ENCODE data around the gene CGAS.

The CGAS gene

GRCh38 chr6:73477407-73477806 lies 25.3 kb upstream of the CGAS start:
- Histone ChIP-seq H3K27ac (ENCODE audit: extremely low read depth, low read depth, low read length) (no peak overlapping the region), H3K36me3 (ENCODE audit: control insufficient read depth in 2 of 2, insufficient read depth in 1 of 2, low read length in 2 of 2) (peaks cover 66 to 90% of the 10 kb centered on the region in 2 experiments), H3K9me3 (ENCODE audit: control insufficient read depth, insufficient read depth, low read depth, low read length) (no peaks in the 10 kb centered on the region), H3K4me1 (ENCODE audit: control insufficient read depth, insufficient read depth, low read length) (no peaks in the 10 kb centered on the region), H3K4me3 (ENCODE audit: low read depth, low read length) (no peak overlapping the region)
- no peak for TF ChIP-seq ZNF280D (tag by site-specific recombination; IDR thresholded peaks at IDR 0.05)
- no peak for TF ChIP-seq ZNF274 (IDR thresholded peaks at IDR 0.05; ENCODE audit: low read length)
- TF ChIP-seq ZNF274 (tag by site-specific recombination; IDR thresholded peaks at IDR 0.05; ENCODE audit: borderline replicate concordance), result no peak
- no peak for TF ChIP-seq IKZF3 (tag by site-specific recombination; IDR thresholded peaks at IDR 0.05)
- TF ChIP-seq MEIS1 (CRISPR knock-in tag; IDR thresholded peaks at IDR 0.05; ENCODE audit: borderline replicate concordance), result no peak
- no peak for TF ChIP-seq ZNF660 (tag by site-specific recombination; IDR thresholded peaks at IDR 0.05)
- POLR2A ChIA-PET, result interaction anchor here (0.6 to 1.2 kb wide), 4 partner anchors 8 to 1078 kb away, joined by 3 to 8 read pairs (median 3); partner anchors contain the start of gene EEF1A1
- CTCF ChIA-PET, result no interaction called here

GRCh38 chr6:73476723-73477122 lies 24.6 kb upstream of the CGAS start:
- CTCF ChIA-PET, result interaction anchor here (0.6 to 0.9 kb wide), 3 partner anchors 10 to 88 kb away, joined by 3 to 5 read pairs (median 4); no protein-coding TSS in a partner anchor
- peaks cover 65 to 89% of the 10 kb centered on the region in 2 experiments for H3K36me3 ChIP-seq (ENCODE audit: control insufficient read depth in 2 of 2, insufficient read depth in 1 of 2, low read length in 2 of 2)
- POLR2A ChIA-PET, result interaction anchor here (0.6 to 1.2 kb wide), 3 partner anchors 7 to 44 kb away, joined by 3 to 8 read pairs (median 3); partner anchors contain the start of gene EEF1A1

More at GRCh38 chr6:73476723-73477122, 24.6 kb upstream of the CGAS start:
- Histone ChIP-seq H3K9me3 (ENCODE audit: control insufficient read depth, insufficient read depth, low read depth, low read length) (no peaks in the 10 kb centered on the region), H3K27ac (ENCODE audit: extremely low read depth, low read depth, low read length) (no peak overlapping the region), H3K4me3 (ENCODE audit: low read depth, low read length) (no peak overlapping the region), H3K4me1 (ENCODE audit: control insufficient read depth, insufficient read depth, low read length) (no peaks in the 10 kb centered on the region)
- TF ChIP-seq ZNF391 (tag by site-specific recombination; IDR thresholded peaks at IDR 0.05; ENCODE audit: borderline replicate concordance, low read depth), result no peak
- no peak for TF ChIP-seq OSR2 (tag by site-specific recombination; IDR thresholded peaks at IDR 0.05)
- no peak for TF ChIP-seq ZNF776 (tag by site-specific recombination; IDR thresholded peaks at IDR 0.05; ENCODE audit: borderline replicate concordance)
- TF ChIP-seq, protein P1, sequence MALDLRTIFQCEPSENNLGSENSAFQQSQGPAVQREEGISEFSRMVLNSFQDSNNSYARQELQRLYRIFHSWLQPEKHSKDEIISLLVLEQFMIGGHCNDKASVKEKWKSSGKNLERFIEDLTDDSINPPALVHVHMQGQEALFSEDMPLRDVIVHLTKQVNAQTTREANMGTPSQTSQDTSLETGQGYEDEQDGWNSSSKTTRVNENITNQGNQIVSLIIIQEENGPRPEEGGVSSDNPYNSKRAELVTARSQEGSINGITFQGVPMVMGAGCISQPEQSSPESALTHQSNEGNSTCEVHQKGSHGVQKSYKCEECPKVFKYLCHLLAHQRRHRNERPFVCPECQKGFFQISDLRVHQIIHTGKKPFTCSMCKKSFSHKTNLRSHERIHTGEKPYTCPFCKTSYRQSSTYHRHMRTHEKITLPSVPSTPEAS (tag by site-specific recombination; IDR thresholded peaks at IDR 0.05), result no peak
- no peak for TF ChIP-seq ZNF610 (tag by site-specific recombination; IDR thresholded peaks at IDR 0.05; ENCODE audit: borderline replicate concordance)
- TF ChIP-seq ZNF174 (tag by site-specific recombination; IDR thresholded peaks at IDR 0.05), result no peak
- TF ChIP-seq ZNF433 (tag by site-specific recombination; IDR thresholded peaks at IDR 0.05; ENCODE audit: low read depth), result no peak
- TF ChIP-seq ZNF184 (tag by site-specific recombination; IDR thresholded peaks at IDR 0.05), result no peak
- no peak for TF ChIP-seq ZNF175 (tag by site-specific recombination; IDR thresholded peaks at IDR 0.05)
- no peak for TF ChIP-seq ZNF670 (tag by site-specific recombination; IDR thresholded peaks at IDR 0.05; ENCODE audit: low read depth)
- no peak for TF ChIP-seq ZNF335 (tag by site-specific recombination; conservative IDR thresholded peaks at IDR 0.05)
- TF ChIP-seq, protein P2, sequence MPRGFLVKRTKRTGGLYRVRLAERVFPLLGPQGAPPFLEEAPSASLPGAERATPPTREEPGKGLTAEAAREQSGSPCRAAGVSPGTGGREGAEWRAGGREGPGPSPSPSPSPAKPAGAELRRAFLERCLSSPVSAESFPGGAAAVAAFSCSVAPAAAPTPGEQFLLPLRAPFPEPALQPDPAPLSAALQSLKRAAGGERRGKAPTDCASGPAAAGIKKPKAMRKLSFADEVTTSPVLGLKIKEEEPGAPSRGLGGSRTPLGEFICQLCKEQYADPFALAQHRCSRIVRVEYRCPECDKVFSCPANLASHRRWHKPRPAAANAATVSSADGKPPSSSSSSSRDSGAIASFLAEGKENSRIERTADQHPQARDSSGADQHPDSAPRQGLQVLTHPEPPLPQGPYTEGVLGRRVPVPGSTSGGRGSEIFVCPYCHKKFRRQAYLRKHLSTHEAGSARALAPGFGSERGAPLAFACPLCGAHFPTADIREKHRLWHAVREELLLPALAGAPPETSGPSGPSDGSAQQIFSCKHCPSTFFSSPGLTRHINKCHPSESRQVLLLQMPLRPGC (tag by site-specific recombination; IDR thresholded peaks at IDR 0.05), result no peak
- TF ChIP-seq, protein P3, sequence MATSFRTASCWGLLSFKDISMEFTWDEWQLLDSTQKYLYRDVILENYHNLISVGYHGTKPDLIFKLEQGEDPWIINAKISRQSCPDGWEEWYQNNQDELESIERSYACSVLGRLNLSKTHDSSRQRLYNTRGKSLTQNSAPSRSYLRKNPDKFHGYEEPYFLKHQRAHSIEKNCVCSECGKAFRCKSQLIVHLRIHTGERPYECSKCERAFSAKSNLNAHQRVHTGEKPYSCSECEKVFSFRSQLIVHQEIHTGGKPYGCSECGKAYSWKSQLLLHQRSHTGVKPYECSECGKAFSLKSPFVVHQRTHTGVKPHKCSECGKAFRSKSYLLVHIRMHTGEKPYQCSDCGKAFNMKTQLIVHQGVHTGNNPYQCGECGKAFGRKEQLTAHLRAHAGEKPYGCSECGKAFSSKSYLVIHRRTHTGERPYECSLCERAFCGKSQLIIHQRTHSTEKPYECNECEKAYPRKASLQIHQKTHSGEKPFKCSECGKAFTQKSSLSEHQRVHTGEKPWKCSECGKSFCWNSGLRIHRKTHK (tag by site-specific recombination; IDR thresholded peaks at IDR 0.05), result no peak

All from HEK293 (cell line).